ENCODE data around the gene PHETA2. TPM values are rescaled to one million over a fixed set of nuclear protein-coding genes. Genes with fewer than 3 reads are reported as not detected.

Gene PHETA2
- total and polyA plus RNA-seq, 3 donors from 2014 or later: 2.8 to 5.5 (median 3.8) TPM

- H3K36me3 ChIP-seq (ENCODE audit: low read depth, missing control alignments): no peaks in the 10 kb centered on the region
- no peaks in the 10 kb centered on the region for H3K27me3 ChIP-seq
- H3K4me3 ChIP-seq: no peak overlapping the region
- TF ChIP-seq POLR2A (IDR thresholded peaks at IDR 0.05): no peak
- TF ChIP-seq, protein P1, sequence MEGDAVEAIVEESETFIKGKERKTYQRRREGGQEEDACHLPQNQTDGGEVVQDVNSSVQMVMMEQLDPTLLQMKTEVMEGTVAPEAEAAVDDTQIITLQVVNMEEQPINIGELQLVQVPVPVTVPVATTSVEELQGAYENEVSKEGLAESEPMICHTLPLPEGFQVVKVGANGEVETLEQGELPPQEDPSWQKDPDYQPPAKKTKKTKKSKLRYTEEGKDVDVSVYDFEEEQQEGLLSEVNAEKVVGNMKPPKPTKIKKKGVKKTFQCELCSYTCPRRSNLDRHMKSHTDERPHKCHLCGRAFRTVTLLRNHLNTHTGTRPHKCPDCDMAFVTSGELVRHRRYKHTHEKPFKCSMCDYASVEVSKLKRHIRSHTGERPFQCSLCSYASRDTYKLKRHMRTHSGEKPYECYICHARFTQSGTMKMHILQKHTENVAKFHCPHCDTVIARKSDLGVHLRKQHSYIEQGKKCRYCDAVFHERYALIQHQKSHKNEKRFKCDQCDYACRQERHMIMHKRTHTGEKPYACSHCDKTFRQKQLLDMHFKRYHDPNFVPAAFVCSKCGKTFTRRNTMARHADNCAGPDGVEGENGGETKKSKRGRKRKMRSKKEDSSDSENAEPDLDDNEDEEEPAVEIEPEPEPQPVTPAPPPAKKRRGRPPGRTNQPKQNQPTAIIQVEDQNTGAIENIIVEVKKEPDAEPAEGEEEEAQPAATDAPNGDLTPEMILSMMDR (IDR thresholded peaks at IDR 0.05): no peak
- H3K27ac ChIP-seq: no peak overlapping the region
- intact Hi-C loops (cut with DNase I; ENCODE audit: low total_unique reads): no loop called here
- 85% methylated on average over 8 of the region's 8 CpGs for WGBS, 2 donors
- no peaks in the 10 kb centered on the region for H3K4me1 ChIP-seq
- no peak for DNase-seq
- no peaks in the 10 kb centered on the region for H3K9me3 ChIP-seq
These were observed 38.8 kb upstream of the PHETA2 start for GRCh38 chr22:42035256-42035655.

- no peak for DNase-seq
- Histone ChIP-seq H3K9me3 (no peaks in the 10 kb centered on the region), H3K27me3 (no peaks in the 10 kb centered on the region), H3K36me3 (ENCODE audit: low read depth, missing control alignments) (no peaks in the 10 kb centered on the region), H3K27ac (no peak overlapping the region), H3K4me1 (no peaks in the 10 kb centered on the region), H3K4me3 (no peak overlapping the region)
- no peak for TF ChIP-seq POLR2A (IDR thresholded peaks at IDR 0.05)
- TF ChIP-seq, protein P1 (IDR thresholded peaks at IDR 0.05): no peak
- intact Hi-C loops (cut with DNase I; ENCODE audit: low total_unique reads): no loop called here
- 95% methylated on average over 5 of the region's 5 CpGs for WGBS, 2 donors
These were observed 34.8 kb upstream of the PHETA2 start for GRCh38 chr22:42039271-42039670.

GRCh38 chr22:42041784-42042183 lies 32.3 kb upstream of the PHETA2 start:
- Histone ChIP-seq H3K36me3 (ENCODE audit: low read depth, missing control alignments) (no peaks in the 10 kb centered on the region), H3K9me3 (no peaks in the 10 kb centered on the region), H3K4me3 (no peak overlapping the region), H3K27ac (no peak overlapping the region), H3K4me1 (no peaks in the 10 kb centered on the region), H3K27me3 (no peaks in the 10 kb centered on the region)
- DNase-seq: no peak
- intact Hi-C loops (cut with DNase I; ENCODE audit: low total_unique reads): no loop called here
- TF ChIP-seq, protein P1 (IDR thresholded peaks at IDR 0.05): no peak
- no peak for TF ChIP-seq POLR2A (IDR thresholded peaks at IDR 0.05)

- 73 to 78% methylated on average over 2 of the region's 2 CpGs for WGBS, 2 donors
- H3K4me1 ChIP-seq: no peaks in the 10 kb centered on the region
- H3K27ac ChIP-seq: no peak overlapping the region
- intact Hi-C loops (cut with DNase I; ENCODE audit: low total_unique reads): no loop called here
- H3K4me3 ChIP-seq: no peak overlapping the region
- no peaks in the 10 kb centered on the region for H3K9me3 ChIP-seq
- no peaks in the 10 kb centered on the region for H3K27me3 ChIP-seq
- TF ChIP-seq, protein P1 (IDR thresholded peaks at IDR 0.05): no peak
- TF ChIP-seq POLR2A (IDR thresholded peaks at IDR 0.05): no peak
- no peaks in the 10 kb centered on the region for H3K36me3 ChIP-seq (ENCODE audit: low read depth, missing control alignments)
- DNase-seq: no peak
These were observed 23.3 kb upstream of the PHETA2 start for GRCh38 chr22:42050641-42051180.

DNA sequence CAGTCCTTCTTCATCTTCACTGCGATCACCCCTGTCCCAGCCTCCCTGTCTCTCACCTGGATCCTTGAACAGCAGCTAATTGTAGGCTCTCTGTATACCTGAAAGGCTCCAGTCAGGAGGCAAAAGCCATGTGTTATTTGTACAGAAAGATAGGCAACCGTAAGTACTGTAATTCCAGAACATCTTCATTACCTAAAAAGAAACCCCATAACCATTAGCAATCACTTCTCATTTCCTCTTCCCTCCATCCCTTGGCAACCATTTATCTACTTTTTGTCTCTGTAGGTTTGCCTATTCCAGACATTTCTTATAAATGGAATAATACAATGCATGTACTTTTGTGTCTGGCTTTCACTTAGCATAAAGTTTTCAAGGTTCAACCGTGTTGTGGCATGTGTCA lies 21.3 kb upstream of the PHETA2 start:
- H3K4me1 ChIP-seq: no peaks in the 10 kb centered on the region
- 83 to 91% methylated on average over 3 of the region's 3 CpGs for WGBS, 2 donors
- no peak overlapping the region for H3K27ac ChIP-seq
- no peaks in the 10 kb centered on the region for H3K36me3 ChIP-seq (ENCODE audit: low read depth, missing control alignments)
- TF ChIP-seq, protein P1 (IDR thresholded peaks at IDR 0.05): no peak
- no peak for TF ChIP-seq POLR2A (IDR thresholded peaks at IDR 0.05)
- no peak for DNase-seq
- intact Hi-C loops (cut with DNase I; ENCODE audit: low total_unique reads): no loop called here
- no peak overlapping the region for H3K4me3 ChIP-seq
- no peaks in the 10 kb centered on the region for H3K9me3 ChIP-seq
- no peaks in the 10 kb centered on the region for H3K27me3 ChIP-seq

Data from testis (tissue), 3 donors.